Thymus (tissue), 11 donors: ENCODE data around the gene NCAPG. TPM values are rescaled to one million over a fixed set of nuclear protein-coding genes. Genes with fewer than 3 reads are reported as not detected.
A peak's percentile ranks its signal among the peaks of the same experiment; 100 is the strongest.
"Not testable (repeated sequence)": the region's sequence is repeated elsewhere in the genome, so short reads cannot be mapped to it uniquely, and the experiment has no call there.

Source experiments
- DNase-seq, 9 donors: peaks; one replicate each; pipeline ENCODE4 v3.0.0-alpha.2; 2013; ENCODE audit warnings: low spot score in 9 of 9, low read depth in 6 of 9, missing footprints in 1 of 9
- H3K27ac ChIP-seq, 2 donors: one replicate each; pipeline ENCODE4 v1.5.1; 2013; ENCODE audit warnings: control low read depth in 1 of 2, low read depth in 1 of 2, low read length in 1 of 2, mild to moderate bottlenecking in 1 of 2, moderate library complexity in 1 of 2
- H3K27me3 ChIP-seq, 2 donors: one replicate each; pipeline ENCODE4 v1.5.1; 2013; ENCODE audit warnings: low read length in 1 of 2; ENCODE audit not compliant: control insufficient read depth in 2 of 2, insufficient read depth in 1 of 2
- H3K36me3 ChIP-seq, 2 donors: one replicate each; pipeline ENCODE4 v1.5.1; 2013; ENCODE audit warnings: low read length in 1 of 2, mild to moderate bottlenecking in 1 of 2, moderate library complexity in 1 of 2; ENCODE audit not compliant: control insufficient read depth in 2 of 2, insufficient read depth in 2 of 2
- H3K4me1 ChIP-seq, 2 donors: one replicate each; pipeline ENCODE4 v1.5.1; 2013; ENCODE audit warnings: low read length in 2 of 2; ENCODE audit not compliant: control insufficient read depth in 2 of 2, insufficient read depth in 2 of 2
- H3K4me3 ChIP-seq, 2 donors: one replicate each; pipeline ENCODE4 v1.5.1; 2013; ENCODE audit warnings: low read length in 2 of 2, control low read depth in 1 of 2, mild to moderate bottlenecking in 1 of 2
- H3K9me3 ChIP-seq, 2 donors: one replicate each; pipeline ENCODE4 v1.5.1; 2013; ENCODE audit warnings: low read length in 1 of 2, mild to moderate bottlenecking in 1 of 2; ENCODE audit not compliant: control insufficient read depth in 2 of 2, insufficient read depth in 1 of 2
- WGBS: extraction: QIAGEN DNeasy Blood & Tissue Kit; methylation state at CpG from one replicate; pipeline ENCODE4 v1.1.7; 2013; 5-methylcytosine and 5-hydroxymethylcytosine counted together
- polyA plus RNA-seq: library from polyadenylated mRNA; stranded (reverse); fragments of 200-250 nt; gene quantifications from one replicate; pipeline ENCODE4 v1.2.3, GENCODE V29; 2013
- total RNA-seq: library from RNA; stranded (reverse); fragments of 120-200 nt; gene quantifications from one replicate; pipeline ENCODE4 v1.2.4, GENCODE V29; 2013
- donor health status: healthy.

NCAPG gene
- total and polyA plus RNA-seq, 2 donors: 4.6 to 60.5 TPM

DNA sequence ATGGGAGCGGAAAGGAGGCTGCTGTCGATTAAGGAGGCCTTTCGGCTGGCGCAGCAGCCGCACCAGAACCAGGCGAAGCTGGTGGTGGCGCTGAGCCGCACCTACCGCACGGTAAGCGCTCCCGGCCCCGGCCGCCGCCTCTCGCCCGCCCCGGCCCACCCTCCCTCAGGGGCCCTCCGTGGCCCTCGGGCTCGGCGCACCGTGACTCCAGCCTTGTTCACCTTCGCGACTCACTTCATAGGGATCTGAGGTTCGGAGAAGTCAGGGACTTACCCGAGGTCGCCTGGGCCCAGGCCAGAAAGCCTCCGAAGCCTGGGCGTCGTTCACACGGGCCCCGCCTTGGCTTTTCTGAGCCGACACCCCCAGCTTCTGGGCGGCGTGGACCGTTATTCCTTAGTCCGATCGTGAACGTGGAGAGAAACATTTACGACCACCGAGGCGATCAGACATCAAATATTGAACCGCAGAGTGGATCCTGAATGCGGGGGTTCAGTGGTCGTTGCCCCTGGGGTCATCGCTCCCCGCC is 362 bp downstream of the NCAPG start:
- H3K4me3 ChIP-seq: peak overlapping the region; percentile 72 to 79
- peak overlapping the region; percentile 38 to 72 for H3K27ac ChIP-seq
- no peak for DNase-seq
- H3K9me3 ChIP-seq: no peaks in the 10 kb centered on the region
- under 1% methylated on average over 48 of the region's 48 CpGs for WGBS
- H3K27me3 ChIP-seq: no peaks in the 10 kb centered on the region
- peaks cover 2 to 19% of the 10 kb centered on the region in 2 donors for H3K36me3 ChIP-seq
- H3K4me1 ChIP-seq: peaks cover 5 to 6% of the 10 kb centered on the region in 2 donors

DNA sequence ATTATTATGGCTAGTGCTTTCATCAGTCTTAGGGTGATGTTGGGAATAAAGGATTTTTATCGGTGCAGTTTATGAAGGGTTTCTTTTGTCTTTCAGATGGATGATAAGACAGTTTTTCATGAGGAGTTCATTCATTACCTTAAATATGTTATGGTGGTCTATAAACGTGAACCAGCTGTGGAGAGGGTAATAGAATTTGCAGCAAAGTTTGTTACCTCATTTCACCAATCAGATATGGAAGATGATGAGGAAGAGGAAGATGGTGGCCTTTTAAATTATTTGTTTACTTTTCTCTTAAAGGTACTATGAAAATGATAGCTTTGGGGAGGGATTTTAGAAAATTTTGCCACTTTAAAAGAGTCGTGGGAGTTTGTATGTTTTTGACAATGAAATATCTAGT is 1.3 kb downstream of the NCAPG start:
- WGBS: 23% methylated on average over 3 of the region's 3 CpGs
- Histone ChIP-seq H3K9me3 (no peaks in the 10 kb centered on the region), H3K4me3 (peak overlapping the region; percentile 72 to 79), H3K36me3 (peaks cover 4 to 25% of the 10 kb centered on the region in 2 donors), H3K27me3 (no peaks in the 10 kb centered on the region), H3K4me1 (peaks cover 5 to 6% of the 10 kb centered on the region in 2 donors), H3K27ac (no peak overlapping the region)
- DNase-seq: peak in 1 of 9 donors; percentile 16

DNA sequence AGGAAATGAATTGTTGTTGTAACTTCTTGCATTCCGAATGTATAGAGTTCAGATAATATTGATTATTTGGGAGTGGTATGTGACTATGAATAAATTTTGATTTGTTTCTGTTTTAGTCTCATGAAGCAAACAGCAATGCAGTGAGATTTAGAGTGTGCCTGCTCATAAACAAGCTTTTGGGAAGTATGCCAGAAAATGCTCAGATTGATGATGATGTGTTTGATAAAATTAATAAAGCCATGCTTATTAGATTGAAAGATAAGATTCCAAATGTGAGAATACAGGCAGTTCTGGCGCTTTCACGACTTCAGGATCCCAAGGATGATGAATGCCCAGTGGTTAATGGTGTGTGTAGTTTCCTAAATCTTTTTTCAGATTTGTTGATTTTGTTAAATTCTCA is 2.0 kb downstream of the NCAPG start:
- Histone ChIP-seq H3K27ac (no peak overlapping the region), H3K4me3 (peak overlapping the region; percentile 16 to 79), H3K4me1 (peaks cover 4 to 6% of the 10 kb centered on the region in 2 donors), H3K36me3 (peaks cover 4 to 20% of the 10 kb centered on the region in 2 donors), H3K9me3 (no peaks in the 10 kb centered on the region), H3K27me3 (no peaks in the 10 kb centered on the region)
- WGBS: 86% methylated on average over 3 of the region's 3 CpGs
- no peak for DNase-seq

DNA sequence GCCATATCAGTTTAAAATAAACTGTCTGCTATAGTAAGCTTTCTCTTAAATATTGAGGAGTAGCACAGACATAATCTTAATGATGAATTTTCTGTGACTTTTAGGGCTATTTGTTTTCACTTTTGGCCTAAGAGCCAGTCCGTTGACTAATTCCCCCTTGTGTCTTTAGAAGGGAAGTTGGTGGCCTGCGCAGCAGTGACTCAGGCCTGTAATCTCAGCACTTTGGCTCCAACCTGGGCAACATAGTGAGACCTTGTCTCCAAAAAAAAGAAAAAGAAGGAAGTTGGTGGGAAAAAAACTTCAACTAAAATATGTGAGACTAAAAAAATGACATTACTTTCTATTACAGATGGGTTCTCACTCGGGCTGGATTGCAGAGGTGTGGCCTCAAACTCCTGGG is 3.4 kb downstream of the NCAPG start:
- Histone ChIP-seq H3K4me1 (peaks cover 3% of the 10 kb centered on the region in 2 donors), H3K9me3 (no peaks in the 10 kb centered on the region), H3K27me3 (no peaks in the 10 kb centered on the region), H3K27ac (no peak overlapping the region), H3K4me3 (no peak overlapping the region), H3K36me3 (peaks cover 4 to 24% of the 10 kb centered on the region in 2 donors)
- 79% methylated on average over 3 of the region's 3 CpGs for WGBS
- DNase-seq: no peak

DNA sequence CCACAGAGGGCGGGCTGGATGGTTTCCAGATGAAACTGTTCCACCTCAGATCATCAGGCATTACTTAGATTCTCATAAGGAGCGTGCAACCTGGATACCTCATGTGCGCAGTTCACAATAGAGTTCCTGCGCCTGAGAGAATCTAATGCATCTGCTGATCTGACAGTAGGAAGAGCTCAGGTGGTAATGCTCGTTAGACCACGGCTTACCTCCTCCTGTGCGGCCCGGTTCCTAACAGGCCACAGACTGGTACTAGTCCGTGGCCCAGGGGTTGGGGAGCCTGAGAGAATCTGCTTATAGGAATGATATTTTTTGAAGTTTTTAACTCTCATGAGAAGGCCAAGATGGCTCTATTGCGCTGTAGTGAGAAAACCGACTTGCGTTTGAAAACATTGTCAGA is 5.4 kb downstream of the NCAPG start:
- H3K9me3 ChIP-seq: no peaks in the 10 kb centered on the region
- no peak overlapping the region for H3K27ac ChIP-seq
- peaks cover 4 to 24% of the 10 kb centered on the region in 2 donors for H3K36me3 ChIP-seq
- H3K4me3 ChIP-seq: no peak overlapping the region
- WGBS: 98% methylated on average over 12 of the region's 12 CpGs
- H3K27me3 ChIP-seq: no peaks in the 10 kb centered on the region
- DNase-seq: no peak
- H3K4me1 ChIP-seq: peaks cover 3% of the 10 kb centered on the region in 2 donors

GRCh38 chr4:17817027-17817426 is 6.2 kb downstream of the NCAPG start:
- Histone ChIP-seq H3K4me1 (peaks cover 3% of the 10 kb centered on the region in 2 donors), H3K27ac (no peak overlapping the region)
- 78% methylated on average over 5 of the region's 5 CpGs for WGBS

GRCh38 chr4:17823871-17824669 is 13.3 kb downstream of the NCAPG start:
- Histone ChIP-seq H3K4me1 (no peaks in the 10 kb centered on the region), H3K27me3 (no peaks in the 10 kb centered on the region), H3K4me3 (no peak overlapping the region), H3K27ac (no peak overlapping the region), H3K36me3 (peaks cover 0 to 27% of the 10 kb centered on the region in 2 donors), H3K9me3 (no peaks in the 10 kb centered on the region)
- 96% methylated on average over 1 of the region's 1 CpG for WGBS
- no peak for DNase-seq

More at GRCh38 chr4:17817027-17817426, 6.2 kb downstream of the NCAPG start:
- Histone ChIP-seq H3K9me3 (no peaks in the 10 kb centered on the region), H3K27me3 (no peaks in the 10 kb centered on the region), H3K36me3 (peaks cover 4 to 24% of the 10 kb centered on the region in 2 donors), H3K4me3 (no peak overlapping the region)
- DNase-seq: peak in 4 of 9 donors; percentile 10 to 65 (median 31)

- Histone ChIP-seq H3K27me3 (no peaks in the 10 kb centered on the region), H3K36me3 (peaks cover 0 to 27% of the 10 kb centered on the region in 2 donors), H3K9me3 (peaks cover 0 to 3% of the 10 kb centered on the region in 2 donors), H3K27ac (no peak overlapping the region), H3K4me3 (no peak overlapping the region), H3K4me1 (no peaks in the 10 kb centered on the region)
- WGBS: 97% methylated on average over 2 of the region's 2 CpGs
- no peak for DNase-seq
Measured at GRCh38 chr4:17846266-17846665, 35.5 kb downstream of the NCAPG start.

GRCh38 chr4:17850295-17850694 is 39.5 kb downstream of the NCAPG start:
- not testable (repeated sequence) for H3K36me3 ChIP-seq, H3K27ac ChIP-seq, H3K4me1 ChIP-seq, H3K4me3 ChIP-seq, DNase-seq, H3K9me3 ChIP-seq, H3K27me3 ChIP-seq
- WGBS: 92% methylated on average over 1 of the region's 1 CpG
